Measurements from ENCODE around the gene HIP1.
"Not testable (repeated sequence)": the region's sequence is repeated elsewhere in the genome, so short reads cannot be mapped to it uniquely, and the experiment has no call there.

Gene HIP1

GRCh38 chr7:75531359-75531821, 207.4 kb downstream of the HIP1 start:
- H3K4me3 ChIP-seq (ENCODE audit: low read depth, low read length), result no peak overlapping the region
- TF ChIP-seq CTCF (IDR thresholded peaks at IDR 0.05; ENCODE audit: insufficient read depth, low read length, missing control alignments), result no peak
- ChIA-PET POLR2A (no interaction called here), CTCF (interaction anchor here (1.2 to 3.0 kb wide), 2 partner anchors 226 to 231 kb away, joined by 6 to 11 read pairs; no protein-coding TSS in a partner anchor)
- no peak for DNase-seq (ENCODE audit: low read depth, low spot score)

GRCh38 chr7:75527224-75527722, 211.5 kb downstream of the HIP1 start:
- ChIA-PET CTCF (interaction anchor here (1.5 kb wide), 1 partner anchor 235 kb away, joined by 5 read pairs; no protein-coding TSS in a partner anchor), POLR2A (interaction anchor here (1.3 kb wide), 1 partner anchor 232 kb away, joined by 5 read pairs; no protein-coding TSS in a partner anchor)
- peak overlapping the region; percentile 86 for H3K4me3 ChIP-seq (ENCODE audit: low read depth, low read length)
- DNase-seq (ENCODE audit: low read depth, low spot score), result not testable (repeated sequence)

GRCh38 chr7:75521727-75522126, 217.0 kb downstream of the HIP1 start:
- POLR2A ChIA-PET; CTCF ChIA-PET; DNase-seq (ENCODE audit: low read depth, low spot score); H3K4me3 ChIP-seq (ENCODE audit: low read depth, low read length): not testable (repeated sequence)

GRCh38 chr7:75518842-75519241, 219.9 kb downstream of the HIP1 start:
- CTCF ChIA-PET; POLR2A ChIA-PET; H3K4me3 ChIP-seq (ENCODE audit: low read depth, low read length); DNase-seq (ENCODE audit: low read depth, low spot score): not testable (repeated sequence)

- H3K4me3 ChIP-seq (ENCODE audit: low read depth, low read length); DNase-seq (ENCODE audit: low read depth, low spot score); POLR2A ChIA-PET; CTCF ChIA-PET: not testable (repeated sequence)
Observed at GRCh38 chr7:75509033-75509432, 229.7 kb downstream of the HIP1 start.

GRCh38 chr7:75492020-75492419, 246.7 kb downstream of the HIP1 start, which contains the start of gene SPDYE5:
Gene SPDYE5 (plus strand): TSS chr7:75492320. CDS start chr7:75494048, 1,728 bp downstream.
- DNase-seq (ENCODE audit: low read depth, low spot score); CTCF ChIA-PET; POLR2A ChIA-PET; H3K4me3 ChIP-seq (ENCODE audit: low read depth, low read length): not testable (repeated sequence)

- peak within 1 kb of the TSS; percentile 72 for H3K4me3 ChIP-seq (ENCODE audit: low read depth, low read length)
- POLR2A ChIA-PET, CTCF ChIA-PET: not testable (repeated sequence)
- DNase-seq (ENCODE audit: low read depth, low spot score), result peak; percentile 37
Observed at GRCh38 chr7:75485979-75486643, 252.6 kb downstream of the HIP1 start, which contains the start of gene POM121C. Gene POM121C (minus strand): TSS chr7:75486299. CDS start chr7:75441496, 44,803 bp downstream.

- peak overlapping the region; percentile 72 for H3K4me3 ChIP-seq (ENCODE audit: low read depth, low read length)
- DNase-seq (ENCODE audit: low read depth, low spot score); POLR2A ChIA-PET; CTCF ChIA-PET: not testable (repeated sequence)
Observed at GRCh38 chr7:75485355-75485978, 253.3 kb downstream of the HIP1 start.

Measured in AG04449 (cell line).